ENCODE results near the gene SCN4A.

Gene SCN4A

GRCh38 chr17:63996430-63997182 lies 23.9 kb upstream of the SCN4A start:
- Histone ChIP-seq H3K79me2 (ENCODE audit: insufficient read depth, low read length) (no peaks in the 10 kb centered on the region), H3K9me3 (ENCODE audit: low read length) (no peaks in the 10 kb centered on the region), H4K20me1 (ENCODE audit: insufficient read depth, low read length) (no peaks in the 10 kb centered on the region), H3K9me2 (ENCODE audit: low read depth, low read length) (no peaks in the 10 kb centered on the region), H3K27me3 (ENCODE audit: insufficient read depth, low read length) (peaks cover 12% of the 10 kb centered on the region), H2AFZ (ENCODE audit: low read length) (no peak overlapping the region), H3K27ac (ENCODE audit: low read depth, low read length, poor library complexity, severe bottlenecking) (no peak overlapping the region), H3K4me1 (ENCODE audit: insufficient read depth, low read length, severe bottlenecking) (peaks cover 16% of the 10 kb centered on the region), H3K4me3 (ENCODE audit: low read depth, low read length, poor library complexity, severe bottlenecking) (no peak overlapping the region), H3K9ac (ENCODE audit: low read length) (no peak overlapping the region), H3K36me3 (ENCODE audit: insufficient read depth, low read length) (peaks cover 2% of the 10 kb centered on the region; the same call in 1 of the 2 replicates), H3F3A (ENCODE audit: insufficient read depth, low read length) (no peaks in the 10 kb centered on the region), H3K4me2 (ENCODE audit: low read length) (no peak overlapping the region)
- TF ChIP-seq CTCF (IDR thresholded peaks at IDR 0.05; ENCODE audit: low read length) (no peak), EZH2 (IDR thresholded peaks at IDR 0.05; ENCODE audit: borderline replicate concordance, low read length) (no peak)

DNA sequence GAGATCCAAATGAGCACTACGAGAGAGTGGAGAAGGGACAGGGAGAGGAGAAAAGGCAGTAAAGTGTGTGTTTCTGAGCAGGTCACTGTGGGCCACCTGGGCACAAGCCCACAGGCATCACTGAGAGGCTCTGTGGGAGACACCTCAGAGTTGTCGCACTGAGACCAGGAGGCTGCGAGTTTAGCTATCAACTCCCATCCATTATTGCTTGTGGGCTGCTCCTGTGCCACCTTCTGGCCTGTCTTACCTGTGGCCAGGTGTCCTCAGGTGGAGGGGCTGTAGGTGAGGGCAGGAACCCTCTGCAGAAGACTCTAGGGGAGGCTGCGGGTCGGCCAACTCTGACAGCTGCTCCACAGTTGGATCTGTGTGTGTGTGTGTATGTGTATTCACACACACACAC lies 22.9 kb upstream of the SCN4A start:
- Histone ChIP-seq H3K4me1 (ENCODE audit: insufficient read depth, low read length, severe bottlenecking) (peaks cover 18% of the 10 kb centered on the region), H3K4me2 (ENCODE audit: low read length) (no peak overlapping the region), H3K9me2 (ENCODE audit: low read depth, low read length) (no peaks in the 10 kb centered on the region), H3K9ac (ENCODE audit: low read length) (no peak overlapping the region), H3K36me3 (ENCODE audit: insufficient read depth, low read length) (no peaks in the 10 kb centered on the region), H3F3A (ENCODE audit: insufficient read depth, low read length) (no peaks in the 10 kb centered on the region), H3K4me3 (ENCODE audit: low read depth, low read length, poor library complexity, severe bottlenecking) (no peak overlapping the region), H3K9me3 (ENCODE audit: low read length) (no peaks in the 10 kb centered on the region), H3K27me3 (ENCODE audit: insufficient read depth, low read length) (peaks cover 12% of the 10 kb centered on the region), H3K27ac (ENCODE audit: low read depth, low read length, poor library complexity, severe bottlenecking) (no peak overlapping the region), H3K79me2 (ENCODE audit: insufficient read depth, low read length) (no peaks in the 10 kb centered on the region), H2AFZ (ENCODE audit: low read length) (no peak overlapping the region), H4K20me1 (ENCODE audit: insufficient read depth, low read length) (no peaks in the 10 kb centered on the region)
- TF ChIP-seq EZH2 (IDR thresholded peaks at IDR 0.05; ENCODE audit: borderline replicate concordance, low read length) (no peak), CTCF (IDR thresholded peaks at IDR 0.05; ENCODE audit: low read length) (no peak)

GRCh38 chr17:63993368-63993985 lies 20.8 kb upstream of the SCN4A start:
- Histone ChIP-seq H3K36me3 (ENCODE audit: insufficient read depth, low read length) (no peaks in the 10 kb centered on the region), H3K27me3 (ENCODE audit: insufficient read depth, low read length) (peaks cover 3% of the 10 kb centered on the region; the same call in 1 of the 2 replicates), H3K9me2 (ENCODE audit: low read depth, low read length) (no peaks in the 10 kb centered on the region), H3K4me2 (ENCODE audit: low read length) (no peak overlapping the region), H4K20me1 (ENCODE audit: insufficient read depth, low read length) (no peaks in the 10 kb centered on the region), H3K79me2 (ENCODE audit: insufficient read depth, low read length) (no peaks in the 10 kb centered on the region), H3K9me3 (ENCODE audit: low read length) (no peaks in the 10 kb centered on the region), H3K9ac (ENCODE audit: low read length) (no peak overlapping the region), H2AFZ (ENCODE audit: low read length) (no peak overlapping the region), H3K27ac (ENCODE audit: low read depth, low read length, poor library complexity, severe bottlenecking) (no peak overlapping the region), H3K4me3 (ENCODE audit: low read depth, low read length, poor library complexity, severe bottlenecking) (no peak overlapping the region), H3F3A (ENCODE audit: insufficient read depth, low read length) (no peaks in the 10 kb centered on the region), H3K4me1 (ENCODE audit: insufficient read depth, low read length, severe bottlenecking) (peaks cover 16% of the 10 kb centered on the region)
- TF ChIP-seq EZH2 (IDR thresholded peaks at IDR 0.05; ENCODE audit: borderline replicate concordance, low read length) (no peak), CTCF (IDR thresholded peaks at IDR 0.05; ENCODE audit: low read length) (peak; percentile 12; the same call in 1 of the 2 replicates)

All from OCI-LY1 (cell line).